ENCODE results near the gene UBA52. TPM values are rescaled to one million over a fixed set of nuclear protein-coding genes. Genes with fewer than 3 reads are reported as not detected.
A peak's percentile ranks its signal among the peaks of the same experiment; 100 is the strongest.

Gene UBA52
- total RNA-seq, 2 donors from 2014 or later, result 696 to 720 TPM

- ATAC-seq, result peak; percentile 14 to 59
- intact Hi-C loops (cut with DNase I), result no loop called here
- no peak for DNase-seq
Observed at GRCh38 chr19:18603255-18603957, 31.7 kb downstream of the UBA52 start.

DNA sequence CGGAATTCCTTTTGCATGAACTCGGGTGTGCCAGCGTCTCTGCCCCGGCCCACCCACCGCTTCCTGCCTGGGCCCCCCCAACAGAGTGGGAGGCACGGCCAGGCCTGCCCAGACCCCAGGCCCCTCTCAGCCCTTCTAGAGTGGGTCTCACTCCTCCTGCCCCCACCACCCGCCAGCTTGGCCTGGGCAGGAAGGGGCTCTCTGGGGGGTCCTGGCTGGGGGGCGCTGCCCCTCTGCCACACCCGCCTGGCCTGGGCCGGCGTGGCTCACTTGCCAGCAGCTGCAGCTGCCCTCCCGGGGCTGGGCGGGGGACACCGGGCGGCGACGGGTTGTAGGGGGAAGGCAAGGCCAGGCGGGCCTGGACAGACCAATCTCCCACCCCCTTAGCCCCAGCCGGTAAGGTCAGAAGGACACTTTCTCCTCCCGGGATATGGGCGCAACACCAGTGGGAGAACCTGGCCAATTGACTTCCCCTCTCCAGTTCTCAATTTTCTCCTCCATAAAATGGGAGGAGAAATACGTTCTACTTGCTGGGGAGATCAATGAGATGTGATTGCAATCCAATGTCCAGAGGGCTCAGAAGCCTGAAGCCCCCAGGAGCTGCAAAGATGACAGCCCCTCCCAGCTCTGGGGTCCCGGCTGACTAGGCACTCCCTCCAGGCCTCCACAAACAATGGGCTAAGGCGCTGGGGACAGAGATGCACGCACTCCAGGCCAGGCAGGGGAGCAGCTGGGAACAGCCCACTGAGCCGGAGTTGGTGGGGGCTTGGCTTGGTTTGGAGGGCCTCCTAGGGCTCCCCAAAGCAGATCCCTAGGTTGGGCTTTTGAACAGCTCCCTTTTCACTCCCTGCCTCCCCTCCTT, 32.5 kb downstream of the UBA52 start:
- DNase-seq (no peak), ATAC-seq (peak; percentile 14 to 17)
- intact Hi-C loops (cut with DNase I), result no loop called here

- DNase-seq (no peak), ATAC-seq (no peak)
- intact Hi-C loops (cut with DNase I), result no loop called here
Observed at GRCh38 chr19:18604820-18605159, 33.1 kb downstream of the UBA52 start.

DNA sequence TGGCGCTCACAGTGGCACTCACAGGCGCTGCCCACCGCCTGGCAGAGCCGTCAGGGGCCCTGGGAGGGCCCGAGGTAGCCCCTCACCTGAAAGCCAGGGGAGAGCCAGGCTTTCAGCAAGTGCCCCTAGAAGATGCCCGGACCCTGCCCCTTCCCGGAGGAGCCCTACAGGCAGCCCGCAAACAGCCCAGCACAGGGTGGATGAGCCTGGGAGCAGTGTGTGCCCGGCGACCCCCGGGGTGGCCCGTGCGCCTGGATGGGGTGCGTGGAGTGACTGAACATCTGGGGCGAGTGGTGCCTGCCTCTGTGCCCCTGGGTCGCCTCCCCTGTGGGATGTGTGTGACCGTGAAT, 33.5 kb downstream of the UBA52 start:
- DNase-seq, result no peak
- intact Hi-C loops (cut with DNase I), result no loop called here
- ATAC-seq, result no peak

GRCh38 chr19:18605546-18606280, 34.1 kb downstream of the UBA52 start:
- DNase-seq (no peak), ATAC-seq (no peak)
- intact Hi-C loops (cut with DNase I), result no loop called here

DNA sequence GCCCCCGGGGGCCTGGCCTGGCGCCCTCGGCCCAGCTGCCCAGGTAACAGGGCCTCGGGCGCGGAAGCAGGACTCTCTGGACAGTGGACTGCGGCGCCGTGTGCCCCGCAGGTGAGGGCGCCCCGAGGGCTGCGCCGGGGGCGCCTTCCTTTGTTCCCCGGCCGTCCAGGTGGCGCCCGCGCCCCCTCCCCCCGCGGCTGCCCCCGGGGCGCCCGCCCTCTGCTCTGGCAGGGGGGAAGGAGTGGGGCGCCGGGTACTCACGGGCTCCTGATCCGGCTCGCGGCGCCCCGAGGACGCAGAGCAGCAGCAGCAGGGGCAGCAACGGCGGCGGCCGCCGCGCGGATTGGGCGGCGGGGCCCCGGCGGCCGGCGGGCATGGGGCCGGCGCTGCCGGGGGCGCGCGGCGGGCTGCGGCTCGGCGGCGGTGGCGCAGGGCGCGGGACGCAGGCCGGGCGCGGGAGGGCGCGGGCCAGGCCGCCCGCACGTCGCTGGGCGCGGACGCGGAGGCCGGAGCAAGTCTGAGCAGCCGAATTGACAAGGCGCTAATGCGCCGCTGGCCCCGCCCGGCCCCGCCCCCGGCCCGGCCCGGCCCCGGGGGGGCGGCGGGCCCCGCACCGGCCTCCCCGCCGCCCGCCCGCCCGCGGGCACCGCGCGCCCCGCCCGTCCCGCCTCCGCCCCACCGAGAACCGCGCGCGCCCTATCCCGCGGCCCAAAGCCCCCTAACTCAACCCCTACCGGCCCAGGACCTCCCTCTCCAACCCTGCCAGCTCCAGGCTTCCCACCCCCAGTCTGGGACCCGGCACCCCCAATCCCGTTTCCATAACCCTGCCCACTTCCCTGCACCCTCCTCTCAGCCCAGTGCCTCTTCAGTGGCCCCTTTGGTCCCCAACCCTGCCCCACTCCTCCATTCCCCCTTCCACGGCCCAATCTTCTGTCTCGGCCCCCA, 34.9 kb downstream of the UBA52 start, which contains the start of gene CRLF1:
CRLF1 (minus strand) TSS at position 519 of the 945 bp plus-strand sequence; CDS start at position 376, 143 bp downstream.
- intact Hi-C loops (cut with DNase I), result no loop called here
- DNase-seq (no peak), ATAC-seq (peak in 1 of 2 donors; percentile 3)

DNA sequence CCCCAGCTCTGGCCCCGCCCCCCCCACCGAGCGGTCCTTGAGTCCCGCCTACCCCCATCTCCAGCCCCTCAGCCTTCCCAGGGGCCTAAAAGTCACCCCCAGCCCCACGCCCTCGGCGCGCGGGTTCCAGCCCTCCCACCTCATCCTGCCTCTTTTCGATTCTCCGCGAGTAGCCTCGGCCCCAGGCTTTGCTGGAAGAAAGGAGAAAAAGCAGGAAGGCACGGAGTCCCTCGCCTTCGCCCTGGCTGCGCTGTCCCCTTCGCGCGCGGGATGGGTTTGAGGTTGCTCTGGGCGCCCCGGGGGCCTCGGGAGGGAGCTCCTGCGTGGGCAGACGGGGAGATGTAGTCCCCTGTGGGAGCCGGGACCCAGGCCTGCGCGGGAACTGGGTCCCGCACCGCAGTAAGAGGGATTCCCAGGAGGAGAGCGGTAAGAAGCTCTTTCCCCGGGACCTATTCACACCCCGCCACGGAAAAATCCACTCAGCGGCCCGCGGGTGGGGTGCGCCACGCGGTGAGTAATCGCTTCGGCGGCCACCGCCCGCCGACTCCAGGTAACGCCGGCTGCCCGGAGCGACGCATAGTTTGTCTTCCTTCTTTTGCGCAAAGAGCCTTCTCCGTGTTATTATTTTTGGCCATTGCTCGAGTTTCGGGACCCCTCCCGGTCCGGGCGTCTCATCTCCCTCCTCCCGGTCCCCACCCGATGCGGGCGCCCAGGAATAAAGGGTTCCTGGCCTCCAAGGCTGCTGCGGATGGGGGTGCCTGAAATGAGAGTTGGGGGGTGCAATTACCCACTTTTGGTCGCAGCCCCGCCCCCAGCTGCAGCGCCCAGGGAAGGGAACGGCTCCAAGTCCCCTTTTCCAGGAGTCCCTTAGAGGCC, 35.8 kb downstream of the UBA52 start:
- intact Hi-C loops (cut with DNase I), result no loop called here
- DNase-seq, result no peak

GRCh38 chr19:18608102-18608804, 36.6 kb downstream of the UBA52 start:
- DNase-seq, result no peak
- ATAC-seq, result no peak
- intact Hi-C loops (cut with DNase I), result no loop called here

More for the DNA sequence above, 35.8 kb downstream of the UBA52 start:
- peak in 1 of 2 donors; percentile 5 for ATAC-seq

- DNase-seq (no peak), ATAC-seq (no peak)
- intact Hi-C loops (cut with DNase I), result no loop called here
Observed at GRCh38 chr19:18608805-18609716, 37.4 kb downstream of the UBA52 start.

DNA sequence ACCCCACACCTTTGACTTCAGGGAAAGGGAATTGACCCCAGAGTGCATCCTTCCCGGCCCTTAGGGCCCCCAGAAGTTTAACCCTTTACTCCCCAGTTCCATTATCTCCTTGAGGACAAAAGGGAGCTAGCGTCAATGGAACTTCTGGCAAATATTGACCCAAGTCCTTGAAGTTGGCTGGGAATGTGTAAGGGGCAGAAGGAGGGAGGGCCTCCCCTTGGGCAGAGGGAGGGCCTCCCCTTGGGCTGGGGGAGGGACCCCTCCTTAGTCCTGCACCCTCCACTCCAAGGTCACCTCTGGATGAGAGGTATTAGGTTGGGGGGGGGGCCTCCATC, 38.0 kb downstream of the UBA52 start:
- intact Hi-C loops (cut with DNase I), result no loop called here
- DNase-seq, result no peak
- no peak for ATAC-seq

DNA sequence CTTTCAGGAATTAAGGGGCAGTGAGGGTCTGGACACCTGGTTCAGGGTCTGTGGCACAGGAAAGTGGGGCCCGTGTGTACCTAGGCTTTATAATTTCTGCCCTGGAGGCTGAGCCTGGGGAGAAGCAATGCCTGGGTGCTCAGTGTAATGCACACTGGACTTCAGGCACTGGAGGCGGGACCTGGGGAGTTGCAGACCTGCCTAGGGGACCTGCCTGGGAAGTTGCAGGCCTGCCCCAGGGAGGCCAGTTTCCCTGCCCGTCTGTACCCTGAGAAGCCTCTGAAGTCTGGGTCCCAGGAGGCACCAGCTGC, 38.5 kb downstream of the UBA52 start:
- ATAC-seq (no peak), DNase-seq (no peak)
- intact Hi-C loops (cut with DNase I), result no loop called here

DNA sequence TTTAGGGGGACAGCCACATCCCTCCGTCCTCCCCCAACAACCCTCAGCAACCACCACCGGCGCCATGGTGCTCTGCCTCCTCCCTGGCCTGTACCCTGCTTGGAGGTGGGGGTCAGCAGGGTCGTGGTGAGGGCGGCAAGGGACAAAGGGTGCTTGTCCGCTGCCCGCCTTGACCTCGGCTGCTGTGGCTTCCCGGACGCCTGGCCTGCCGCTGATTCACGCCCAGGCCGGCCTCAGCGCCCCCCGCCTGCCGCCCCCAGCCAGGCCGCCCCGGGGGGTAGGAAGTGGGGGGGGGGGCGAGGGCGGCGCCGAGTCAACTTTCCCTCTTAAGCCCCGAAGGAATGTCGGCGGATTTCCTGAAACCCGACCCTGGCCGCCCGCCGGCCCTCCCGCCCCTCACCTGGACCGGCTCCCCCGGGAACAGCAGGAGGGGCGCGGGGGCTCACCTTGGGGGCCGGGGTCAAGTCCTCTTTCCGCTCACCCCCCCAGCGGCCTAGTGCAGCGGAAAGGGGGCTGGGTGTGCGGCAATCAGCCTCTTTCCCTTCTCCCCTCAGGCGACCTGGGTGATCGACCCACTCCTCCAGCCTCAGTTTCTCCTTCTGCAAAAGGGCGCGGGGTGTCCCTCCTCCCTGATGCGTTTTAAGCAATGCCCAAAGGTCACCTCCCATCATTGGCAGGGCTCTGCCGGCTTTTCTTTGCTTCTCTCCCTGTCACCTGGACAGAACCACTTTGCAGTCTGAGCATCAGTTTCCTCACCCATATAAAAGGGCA, 39.1 kb downstream of the UBA52 start:
- ATAC-seq, result no peak
- intact Hi-C loops (cut with DNase I), result no loop called here
- DNase-seq, result no peak

DNA sequence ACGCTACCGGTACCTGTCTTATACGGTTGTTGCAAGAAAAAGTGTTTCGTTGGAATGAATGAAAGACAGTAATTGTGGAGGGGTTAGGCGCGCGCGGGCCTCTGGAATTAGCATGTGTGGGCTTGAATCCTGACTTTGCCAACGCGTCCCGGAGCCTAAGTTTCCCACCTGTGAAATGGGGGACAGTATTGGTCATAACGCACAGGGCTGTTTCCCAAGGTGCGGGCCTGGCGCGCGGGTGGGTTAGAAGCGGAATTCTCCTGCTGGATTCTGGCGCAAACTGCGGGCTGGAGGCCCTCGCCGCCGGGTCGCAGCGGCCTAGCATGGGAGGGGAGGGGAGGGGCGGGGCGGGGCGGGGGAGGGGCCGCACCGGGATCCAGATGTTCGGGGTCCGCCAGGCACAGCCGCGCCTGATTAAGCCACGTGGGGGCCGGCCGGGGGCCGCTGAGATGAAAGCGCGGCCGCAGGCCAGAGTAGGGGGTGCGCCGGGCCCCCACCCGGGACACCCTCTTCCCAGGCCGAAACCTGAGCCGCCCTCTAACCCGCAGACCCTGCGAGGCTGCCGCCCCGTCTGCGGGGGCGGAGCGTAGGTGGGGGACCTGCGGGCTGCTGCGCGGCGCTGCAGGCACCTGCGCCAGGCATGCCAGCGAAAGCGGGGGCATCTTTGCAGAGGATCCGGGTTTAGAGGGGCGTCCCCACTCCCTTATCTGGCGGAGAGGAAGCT, 39.8 kb downstream of the UBA52 start:
- ATAC-seq (no peak), DNase-seq (no peak)
- intact Hi-C loops (cut with DNase I), result no loop called here

DNA sequence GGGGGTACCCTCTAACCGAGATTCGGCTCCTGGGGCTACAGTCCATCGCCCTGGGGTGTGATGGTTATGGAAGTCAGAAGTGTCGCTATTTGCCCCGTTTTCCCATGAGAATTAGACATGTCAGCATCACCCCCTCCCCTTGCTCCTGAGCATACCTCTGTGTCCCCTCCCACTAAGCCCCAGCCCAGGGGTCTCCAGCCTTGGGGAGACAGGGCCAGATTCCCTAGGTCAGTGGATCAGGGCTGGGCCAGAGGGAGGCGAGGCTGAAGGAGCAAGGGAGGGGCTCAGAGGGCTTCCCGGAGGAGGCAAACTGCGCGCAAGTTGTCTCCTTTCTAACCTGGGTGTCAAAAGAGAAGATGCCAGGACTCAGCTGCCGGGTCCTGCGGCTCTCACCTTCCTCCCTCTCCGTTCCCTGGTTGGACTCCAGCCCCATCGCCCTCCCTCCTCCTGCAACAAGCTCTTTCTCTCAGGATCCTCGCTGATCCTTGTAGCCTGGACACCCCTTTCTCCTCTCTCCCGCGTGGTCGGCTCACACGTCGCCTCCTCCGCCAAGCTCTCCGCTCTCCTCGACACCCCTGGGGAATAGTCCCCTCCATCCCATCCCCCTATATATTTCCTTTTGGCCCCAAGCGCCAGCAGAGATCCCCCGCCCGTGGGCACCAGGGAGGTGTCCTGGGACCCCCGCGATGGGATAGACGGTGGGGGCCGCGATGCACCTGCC, 40.6 kb downstream of the UBA52 start:
- DNase-seq, result no peak
- no peak for ATAC-seq
- intact Hi-C loops (cut with DNase I), result no loop called here
